Measurements from ENCODE around the gene PAXX.
A peak's percentile ranks its signal among the peaks of the same experiment; 100 is the strongest.

PAXX gene

GRCh38 chr9:137008312-137008711, 16.1 kb downstream of the PAXX start:
- H2AFZ ChIP-seq (ENCODE audit: low read depth, low read length) = no peak overlapping the region
- H3K27me3 ChIP-seq (ENCODE audit: insufficient read depth, low read length, poor library complexity) = no peaks in the 10 kb centered on the region
- H3K4me3 ChIP-seq (ENCODE audit: low read depth in 1 of 2, low read length in 2 of 2) = no peak overlapping the region
- H3K9me3 ChIP-seq (ENCODE audit: insufficient read depth, low read length, severe bottlenecking) = no peaks in the 10 kb centered on the region
- H3K36me3 ChIP-seq (ENCODE audit: insufficient read depth, low read length) = no peaks in the 10 kb centered on the region
- H3K4me1 ChIP-seq (ENCODE audit: insufficient read depth, low read length) = no peaks in the 10 kb centered on the region
- TF ChIP-seq, protein P1, sequence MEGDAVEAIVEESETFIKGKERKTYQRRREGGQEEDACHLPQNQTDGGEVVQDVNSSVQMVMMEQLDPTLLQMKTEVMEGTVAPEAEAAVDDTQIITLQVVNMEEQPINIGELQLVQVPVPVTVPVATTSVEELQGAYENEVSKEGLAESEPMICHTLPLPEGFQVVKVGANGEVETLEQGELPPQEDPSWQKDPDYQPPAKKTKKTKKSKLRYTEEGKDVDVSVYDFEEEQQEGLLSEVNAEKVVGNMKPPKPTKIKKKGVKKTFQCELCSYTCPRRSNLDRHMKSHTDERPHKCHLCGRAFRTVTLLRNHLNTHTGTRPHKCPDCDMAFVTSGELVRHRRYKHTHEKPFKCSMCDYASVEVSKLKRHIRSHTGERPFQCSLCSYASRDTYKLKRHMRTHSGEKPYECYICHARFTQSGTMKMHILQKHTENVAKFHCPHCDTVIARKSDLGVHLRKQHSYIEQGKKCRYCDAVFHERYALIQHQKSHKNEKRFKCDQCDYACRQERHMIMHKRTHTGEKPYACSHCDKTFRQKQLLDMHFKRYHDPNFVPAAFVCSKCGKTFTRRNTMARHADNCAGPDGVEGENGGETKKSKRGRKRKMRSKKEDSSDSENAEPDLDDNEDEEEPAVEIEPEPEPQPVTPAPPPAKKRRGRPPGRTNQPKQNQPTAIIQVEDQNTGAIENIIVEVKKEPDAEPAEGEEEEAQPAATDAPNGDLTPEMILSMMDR (IDR thresholded peaks at IDR 0.05; ENCODE audit: borderline replicate concordance, extremely low read depth, low read length, poor library complexity, severe bottlenecking) = no peak
- TF ChIP-seq EZH2 (IDR thresholded peaks at IDR 0.05; ENCODE audit: borderline replicate concordance, low read depth, low read length, severe bottlenecking) = no peak
- no peak overlapping the region for H3K9ac ChIP-seq (ENCODE audit: low read depth, low read length)
- no peak overlapping the region for H3K4me2 ChIP-seq (ENCODE audit: insufficient read depth, low read length)
- H4K20me1 ChIP-seq (ENCODE audit: insufficient read depth, low read length) = no peaks in the 10 kb centered on the region
- no peaks in the 10 kb centered on the region for H3K79me2 ChIP-seq (ENCODE audit: insufficient read depth, low read length)
- ATAC-seq (ENCODE audit: insufficient read depth, low read depth) (no peak), DNase-seq (no peak)
- no peak overlapping the region for H3K27ac ChIP-seq (ENCODE audit: low read length)

DNA sequence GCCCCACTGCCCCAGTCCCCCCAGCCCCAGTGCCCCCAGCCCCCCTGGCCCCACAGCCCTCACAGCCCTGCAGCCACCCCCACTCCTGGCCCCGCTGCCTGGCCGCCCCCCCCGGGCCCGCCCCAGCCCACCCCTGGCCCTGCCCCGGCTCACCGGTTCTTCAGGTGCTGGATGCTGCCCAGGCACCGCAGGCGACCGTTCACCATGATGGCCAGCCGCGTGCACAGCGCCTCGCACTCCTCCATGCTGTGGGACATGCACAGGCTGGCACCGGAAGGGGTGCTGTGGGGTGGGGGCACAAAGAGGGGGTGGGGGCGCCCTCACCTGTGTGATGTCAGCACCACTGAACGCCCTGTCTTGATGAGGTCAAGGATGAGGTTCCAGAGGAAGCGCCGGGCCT, 17.0 kb downstream of the PAXX start:
- Histone ChIP-seq H2AFZ (ENCODE audit: low read depth, low read length) (no peak overlapping the region), H3K27me3 (ENCODE audit: insufficient read depth, low read length, poor library complexity) (no peaks in the 10 kb centered on the region), H3K36me3 (ENCODE audit: insufficient read depth, low read length) (no peaks in the 10 kb centered on the region), H3K79me2 (ENCODE audit: insufficient read depth, low read length) (no peaks in the 10 kb centered on the region), H3K4me1 (ENCODE audit: insufficient read depth, low read length) (no peaks in the 10 kb centered on the region), H3K27ac (ENCODE audit: low read length) (no peak overlapping the region), H4K20me1 (ENCODE audit: insufficient read depth, low read length) (no peaks in the 10 kb centered on the region), H3K4me3 (ENCODE audit: low read depth in 1 of 2, low read length in 2 of 2) (no peak overlapping the region), H3K4me2 (ENCODE audit: insufficient read depth, low read length) (no peak overlapping the region), H3K9ac (ENCODE audit: low read depth, low read length) (no peak overlapping the region), H3K9me3 (ENCODE audit: insufficient read depth, low read length, severe bottlenecking) (no peaks in the 10 kb centered on the region)
- TF ChIP-seq, protein P1 (IDR thresholded peaks at IDR 0.05; ENCODE audit: borderline replicate concordance, extremely low read depth, low read length, poor library complexity, severe bottlenecking) = no peak
- no peak for TF ChIP-seq EZH2 (IDR thresholded peaks at IDR 0.05; ENCODE audit: borderline replicate concordance, low read depth, low read length, severe bottlenecking)
- no peak for DNase-seq
- ATAC-seq (ENCODE audit: insufficient read depth, low read depth) = no peak

- no peaks in the 10 kb centered on the region for H4K20me1 ChIP-seq (ENCODE audit: insufficient read depth, low read length)
- TF ChIP-seq, protein P1 (IDR thresholded peaks at IDR 0.05; ENCODE audit: borderline replicate concordance, extremely low read depth, low read length, poor library complexity, severe bottlenecking) = no peak
- no peak for TF ChIP-seq EZH2 (IDR thresholded peaks at IDR 0.05; ENCODE audit: borderline replicate concordance, low read depth, low read length, severe bottlenecking)
- no peaks in the 10 kb centered on the region for H3K27me3 ChIP-seq (ENCODE audit: insufficient read depth, low read length, poor library complexity)
- no peak overlapping the region for H3K27ac ChIP-seq (ENCODE audit: low read length)
- H3K4me3 ChIP-seq (ENCODE audit: low read depth in 1 of 2, low read length in 2 of 2) = no peak overlapping the region
- no peaks in the 10 kb centered on the region for H3K79me2 ChIP-seq (ENCODE audit: insufficient read depth, low read length)
- H2AFZ ChIP-seq (ENCODE audit: low read depth, low read length) = no peak overlapping the region
- no peak for DNase-seq
- H3K36me3 ChIP-seq (ENCODE audit: insufficient read depth, low read length) = no peaks in the 10 kb centered on the region
- no peaks in the 10 kb centered on the region for H3K4me1 ChIP-seq (ENCODE audit: insufficient read depth, low read length)
- 0 out of 3 replicates have a peak, but pooled peaks have one; percentile 31 for ATAC-seq (ENCODE audit: insufficient read depth, low read depth)
- no peak overlapping the region for H3K9ac ChIP-seq (ENCODE audit: low read depth, low read length)
- no peaks in the 10 kb centered on the region for H3K9me3 ChIP-seq (ENCODE audit: insufficient read depth, low read length, severe bottlenecking)
- H3K4me2 ChIP-seq (ENCODE audit: insufficient read depth, low read length) = no peak overlapping the region
Observed at GRCh38 chr9:137009938-137010732, 17.9 kb downstream of the PAXX start.
